GM12872 (cell line): ENCODE measurements around the gene NME4.
A peak's percentile ranks its signal among the peaks of the same experiment; 100 is the strongest.

Experiments used
- TF ChIP-seq, protein P1 (sequence below): IDR thresholded peaks from 3 replicates; pipeline ENCODE4 v1.5.1; 2011; ENCODE audit warnings: low read depth, mild to moderate bottlenecking, low read length, moderate library complexity; ENCODE audit not compliant: insufficient read depth

NME4 gene

GRCh38 chr16:381012-381788, 15.8 kb upstream of the NME4 start:
- TF ChIP-seq, protein P1, sequence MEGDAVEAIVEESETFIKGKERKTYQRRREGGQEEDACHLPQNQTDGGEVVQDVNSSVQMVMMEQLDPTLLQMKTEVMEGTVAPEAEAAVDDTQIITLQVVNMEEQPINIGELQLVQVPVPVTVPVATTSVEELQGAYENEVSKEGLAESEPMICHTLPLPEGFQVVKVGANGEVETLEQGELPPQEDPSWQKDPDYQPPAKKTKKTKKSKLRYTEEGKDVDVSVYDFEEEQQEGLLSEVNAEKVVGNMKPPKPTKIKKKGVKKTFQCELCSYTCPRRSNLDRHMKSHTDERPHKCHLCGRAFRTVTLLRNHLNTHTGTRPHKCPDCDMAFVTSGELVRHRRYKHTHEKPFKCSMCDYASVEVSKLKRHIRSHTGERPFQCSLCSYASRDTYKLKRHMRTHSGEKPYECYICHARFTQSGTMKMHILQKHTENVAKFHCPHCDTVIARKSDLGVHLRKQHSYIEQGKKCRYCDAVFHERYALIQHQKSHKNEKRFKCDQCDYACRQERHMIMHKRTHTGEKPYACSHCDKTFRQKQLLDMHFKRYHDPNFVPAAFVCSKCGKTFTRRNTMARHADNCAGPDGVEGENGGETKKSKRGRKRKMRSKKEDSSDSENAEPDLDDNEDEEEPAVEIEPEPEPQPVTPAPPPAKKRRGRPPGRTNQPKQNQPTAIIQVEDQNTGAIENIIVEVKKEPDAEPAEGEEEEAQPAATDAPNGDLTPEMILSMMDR: no peak

- TF ChIP-seq, protein P1: no peak
These were observed 14.9 kb upstream of the NME4 start, which contains the start of gene PGAP6 for GRCh38 chr16:381789-382717. TSS of gene PGAP6 (minus strand) at chr16:381978. CDS start at chr16:381821, 157 bp downstream.

DNA sequence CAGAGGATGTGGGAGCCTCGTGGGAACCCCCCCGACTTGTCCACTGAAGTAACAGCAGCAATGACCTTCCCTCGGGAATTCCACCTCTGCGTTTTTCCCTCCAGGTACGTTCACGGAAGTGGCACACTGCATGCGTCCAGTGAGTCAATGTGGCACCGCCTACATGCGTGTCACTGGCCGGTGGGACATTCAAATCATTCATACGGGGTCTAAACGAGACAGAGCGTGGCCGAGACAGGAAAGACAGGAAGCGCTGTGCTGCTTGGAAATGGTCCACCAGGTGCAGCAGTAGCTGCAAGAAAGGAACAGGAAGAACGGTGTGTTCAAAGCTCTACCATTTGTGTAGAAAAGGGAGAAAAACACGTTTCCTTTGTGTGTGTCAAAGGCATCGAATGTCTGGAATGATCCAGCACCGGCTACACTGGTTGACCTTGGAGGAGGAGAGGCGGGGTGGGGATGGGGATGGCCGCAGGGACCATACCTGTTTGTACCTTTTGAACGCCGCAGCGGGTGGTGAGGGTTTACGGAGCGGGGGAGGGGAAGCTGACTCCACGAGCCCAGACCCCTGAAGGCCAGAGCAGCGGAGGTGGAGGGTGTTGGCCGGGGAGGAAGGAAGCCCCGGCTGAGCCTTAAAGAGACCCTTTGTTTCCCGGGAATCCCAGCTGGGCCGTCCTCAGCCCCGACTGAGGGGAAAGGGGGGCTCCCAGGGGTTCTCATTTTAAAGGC, 13.5 kb upstream of the NME4 start:
- TF ChIP-seq, protein P1: no peak

DNA sequence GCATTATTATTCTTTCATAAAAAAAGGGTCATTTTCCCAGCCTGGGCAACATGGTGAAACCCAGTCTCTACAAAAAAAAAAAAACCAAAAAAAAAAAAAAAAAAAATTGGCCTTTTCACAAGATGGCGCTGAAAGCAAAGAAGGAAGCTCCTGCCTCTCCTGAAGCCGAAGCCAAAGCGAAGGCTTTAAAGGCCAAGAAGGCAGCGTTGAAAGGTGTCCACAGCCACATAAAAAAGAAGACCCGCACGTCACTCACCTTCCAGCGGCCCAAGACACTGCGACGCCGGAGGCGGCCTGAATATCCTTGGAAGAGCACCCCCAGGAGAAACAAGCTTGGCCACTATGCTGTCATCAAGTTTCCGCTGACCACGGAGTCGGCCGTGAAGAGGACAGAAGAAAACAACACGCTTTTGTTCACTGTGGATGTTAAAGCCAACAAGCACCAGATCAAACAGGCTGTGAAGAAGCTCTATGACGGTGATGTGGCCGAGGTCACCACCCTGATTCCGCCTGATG, 10.3 kb upstream of the NME4 start:
- TF ChIP-seq, protein P1: no peak

- TF ChIP-seq, protein P1: no peak
These were observed 7.6 kb upstream of the NME4 start for GRCh38 chr16:389352-389751.

- TF ChIP-seq, protein P1: peak; percentile 97
These were observed 5.1 kb upstream of the NME4 start for GRCh38 chr16:391885-392335.

DNA sequence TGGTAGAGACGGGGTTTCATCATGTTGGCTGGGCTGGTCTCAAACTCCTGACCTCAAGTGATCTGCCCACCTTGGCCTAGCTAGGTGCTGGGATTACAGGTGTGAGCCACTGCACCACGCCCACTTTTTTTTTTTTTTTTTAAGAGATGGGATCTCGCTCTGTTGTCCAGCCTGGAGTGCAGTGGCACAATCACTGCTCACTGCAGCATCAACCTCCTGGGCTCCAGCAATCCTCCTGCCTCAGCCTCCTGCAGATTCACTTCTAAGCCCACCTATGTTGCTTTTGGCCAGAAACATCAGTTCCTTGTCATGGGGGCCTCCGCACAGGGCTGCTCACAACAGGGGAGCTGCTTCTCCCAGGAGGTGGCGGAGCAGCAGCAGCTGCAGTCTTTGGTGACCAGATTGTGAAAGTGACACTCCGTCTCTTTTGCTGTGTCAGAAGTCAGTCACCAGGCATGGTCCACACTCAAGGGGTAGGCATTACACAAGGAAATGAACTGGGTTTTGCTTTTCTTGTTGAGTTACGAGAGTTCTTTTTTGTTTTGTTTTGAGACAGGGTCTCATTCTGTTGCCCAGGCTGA, 4.5 kb upstream of the NME4 start:
- TF ChIP-seq, protein P1: no peak
